HG02610 (cell line): ENCODE results near the gene ARL8A.
A peak's percentile ranks its signal among the peaks of the same experiment; 100 is the strongest.
"Not testable (repeated sequence)": the region's sequence is repeated elsewhere in the genome, so short reads cannot be mapped to it uniquely, and the experiment has no call there.

Source experiments
- ATAC-seq: cut with Tn5 transposase; IDR thresholded peaks from one replicate; pipeline ENCODE4 v1.9.1; 2021; ENCODE audit warnings: mild to moderate bottlenecking, moderate library complexity; ENCODE audit not compliant: unreplicated experiment

The ARL8A gene

GRCh38 chr1:202144402-202145067 is at the start of gene ARL8A:
TSS of gene ARL8A (minus strand) at chr1:202144737. CDS start at chr1:202144572, 165 bp downstream.
- peak; percentile 49 for ATAC-seq

- no peak for ATAC-seq
Observed at GRCh38 chr1:202194328-202194648, 49.8 kb upstream of the ARL8A start.

GRCh38 chr1:202193614-202194327 is 49.2 kb upstream of the ARL8A start, which contains the start of gene LGR6:
TSS of gene LGR6 (plus strand) at chr1:202193799. CDS start at chr1:202193990, 191 bp downstream.
- no peak for ATAC-seq

- ATAC-seq = no peak
Observed at GRCh38 chr1:202192770-202193613, 48.5 kb upstream of the ARL8A start.

GRCh38 chr1:202191391-202191790 is 46.9 kb upstream of the ARL8A start:
- ATAC-seq = not testable (repeated sequence)

GRCh38 chr1:202189918-202190715 is 45.6 kb upstream of the ARL8A start:
- no peak for ATAC-seq

GRCh38 chr1:202189001-202189790 is 44.7 kb upstream of the ARL8A start:
- peak; percentile 45 for ATAC-seq

- no peak for ATAC-seq
Observed at GRCh38 chr1:202187697-202188407, 43.3 kb upstream of the ARL8A start.

- ATAC-seq = no peak
Observed at GRCh38 chr1:202187041-202187671, 42.6 kb upstream of the ARL8A start.

- no peak for ATAC-seq
Observed at GRCh38 chr1:202186327-202186726, 41.8 kb upstream of the ARL8A start.

GRCh38 chr1:202184750-202185460 is 40.4 kb upstream of the ARL8A start:
- ATAC-seq = no peak

GRCh38 chr1:202182040-202182877 is 37.7 kb upstream of the ARL8A start:
- ATAC-seq = no peak

GRCh38 chr1:202181586-202181985 is 37.0 kb upstream of the ARL8A start:
- no peak for ATAC-seq

GRCh38 chr1:202180751-202181139 is 36.2 kb upstream of the ARL8A start:
- not testable (repeated sequence) for ATAC-seq

- no peak for ATAC-seq
Observed at GRCh38 chr1:202179828-202180750, 35.6 kb upstream of the ARL8A start.
